K562 (cell line): Measurements from ENCODE around the gene KLHL29. TPM values are rescaled to one million over a fixed set of nuclear protein-coding genes. Genes with fewer than 3 reads are reported as not detected.

ENCODE experiments used
- CBX1 ChIP-seq: sonication (generic); IDR thresholded peaks from 2 replicates; pipeline ENCODE4 v1.6.1; 2016; ENCODE audit warnings: antibody characterized with exemption, low read depth, mild to moderate bottlenecking
- CTBP1 ChIP-seq: fragments of 450-650 bp; IDR thresholded peaks from 2 replicates; pipeline ENCODE4 v1.6.1; 2016; ENCODE audit warnings: borderline replicate concordance
- FOXK1 ChIP-seq: sonication (generic); formaldehyde crosslinking; IDR thresholded peaks from 2 replicates; pipeline ENCODE4 v1.8.0; 2022; ENCODE audit warnings: missing genetic modification reagents, mild to moderate bottlenecking, borderline replicate concordance
- GATAD2A ChIP-seq: fragments of 450-650 bp; IDR thresholded peaks from 2 replicates; pipeline ENCODE4 v1.6.1; 2017
- GTF2A2 ChIP-seq: IDR thresholded peaks from 2 replicates; pipeline ENCODE4 v1.6.1; 2016; ENCODE audit warnings: mild to moderate bottlenecking, missing genetic modification characterization, missing compliant biosample characterization
- LARP7 ChIP-seq: fragments of 450-650 bp; IDR thresholded peaks from 2 replicates; pipeline ENCODE4 v1.6.1; 2016
- MYBL2 ChIP-seq, 2 experiments: fragments of 450-650 bp in 1 of 2; sonication (generic) in 1 of 2; formaldehyde crosslinking in 1 of 2; IDR thresholded peaks; 2 replicates each; pipeline versions ENCODE4 v1.6.1 to v1.8.1; 2017 to 2022; ENCODE audit warnings: borderline replicate concordance in 1 of 2, inconsistent platforms in 1 of 2, low read depth in 1 of 2, mild to moderate bottlenecking in 1 of 2, missing genetic modification reagents in 1 of 2, moderate library complexity in 1 of 2
- MYC ChIP-seq, 2 experiments: fragments of 250-450 bp in 1 of 2; sonication (Bioruptor Pico) in 1 of 2; IDR thresholded peaks; 2 replicates each; pipeline versions ENCODE4 v1.5.1 to v1.6.1; 2012 to 2021; ENCODE audit warnings: low read depth in 2 of 2, borderline replicate concordance in 1 of 2, improper control_type of control experiment in 1 of 2, low read length in 1 of 2, mild to moderate bottlenecking in 1 of 2, moderate library complexity in 1 of 2
- OTX1 ChIP-seq: fragments of 450-650 bp; formaldehyde crosslinking; IDR thresholded peaks from 2 replicates; pipeline ENCODE4 v1.4.0; 2022; ENCODE audit warnings: mild to moderate bottlenecking
- POLR3A ChIP-seq: IDR thresholded peaks from 2 replicates; pipeline ENCODE4 v1.6.1; 2011; ENCODE audit warnings: borderline replicate concordance, mild to moderate bottlenecking, moderate library complexity; ENCODE audit not compliant: insufficient read length, insufficient read depth; ENCODE audit errors: extremely low read depth
- PRMT5 ChIP-seq: sonication (generic); formaldehyde crosslinking; IDR thresholded peaks from 2 replicates; pipeline ENCODE4 v1.5.0; 2020; ENCODE audit warnings: missing genetic modification reagents
- RCOR1 ChIP-seq, 2 experiments: IDR thresholded peaks; 2 replicates each; pipeline ENCODE4 v1.6.1; 2012; ENCODE audit warnings: low read depth in 2 of 2, low read length in 2 of 2, borderline replicate concordance in 1 of 2, improper control_type of control experiment in 1 of 2
- RFX1 ChIP-seq: fragments of 450-650 bp; IDR thresholded peaks from 2 replicates; pipeline ENCODE4 v1.6.1; 2016; ENCODE audit warnings: mild to moderate bottlenecking, moderate library complexity
- SIX5 ChIP-seq, 2 experiments: IDR thresholded peaks; 2 replicates each; pipeline ENCODE4 v1.6.1; 2011; ENCODE audit warnings: low read length in 2 of 2, borderline replicate concordance in 1 of 2, low read depth in 1 of 2, mild to moderate bottlenecking in 1 of 2, moderate library complexity in 1 of 2; ENCODE audit not compliant: insufficient read depth in 1 of 2
- SRSF7 ChIP-seq: fragments of 200-400 bp; formaldehyde crosslinking; optimal IDR thresholded peaks from 2 replicates; pipeline ENCODE3; 2017; ENCODE audit warnings: mild to moderate bottlenecking, low read depth, low read length
- XRCC3 ChIP-seq: fragments of 450-650 bp; IDR thresholded peaks from 2 replicates; pipeline ENCODE4 v1.6.1; 2017; ENCODE audit warnings: mild to moderate bottlenecking, moderate library complexity
- ZBTB33 ChIP-seq: sonication (generic); formaldehyde crosslinking; IDR thresholded peaks from 2 replicates; pipeline ENCODE4 v1.8.1; 2023; ENCODE audit warnings: mild to moderate bottlenecking, missing genetic modification reagents
- ZNF274 ChIP-seq: IDR thresholded peaks from 2 replicates; pipeline ENCODE4 v1.6.1; 2011; ENCODE audit warnings: low read depth, mild to moderate bottlenecking, low read length, moderate library complexity, borderline replicate concordance
- ZNF699 ChIP-seq: fragments of 250-450 bp; sonication (Bioruptor Pico); IDR thresholded peaks from 2 replicates; pipeline ENCODE4 v1.8.0; 2021; ENCODE audit warnings: mild to moderate bottlenecking, moderate library complexity; ENCODE audit not compliant: insufficient replicate concordance
- ZSCAN32 ChIP-seq: fragments of 450-650 bp; formaldehyde crosslinking; IDR thresholded peaks from 2 replicates; pipeline ENCODE4 v1.4.0; 2020; ENCODE audit warnings: mild to moderate bottlenecking, moderate library complexity
- polyA plus RNA-seq, 8 experiments: library from polyadenylated mRNA; depleted of rRNA in 4 of 8; stranded (reverse) in 5 of 8; unstranded in 3 of 8; fragments of >200 nt; fragmentation: Nextera tagmentation in 2 of 8; fragmentation: Illumina TruSeq in 1 of 8; extraction: Ambion mirVana in 2 of 8; extraction: Trizol in 1 of 8; gene quantifications; 2 replicates each; pipeline versions ENCODE4 v1.2.1 to v1.2.3, GENCODE V29; 2011 to 2014; ENCODE audit warnings: inconsistent platforms in 1 of 8, missing spikeins in 1 of 8
- total RNA-seq, 7 experiments: library from RNA; depleted of rRNA in 6 of 7; stranded (reverse); fragments of >200 nt in 6 of 7; fragmentation: Illumina TruSeq in 2 of 7; extraction: Trizol in 2 of 7; gene quantifications; 2 replicates each; pipeline versions ENCODE4 v1.2.1 to v1.2.3, GENCODE V29; 2011 to 2021; ENCODE audit warnings: low replicate concordance in 1 of 7
- TF ChIP-seq, protein P1 (sequence below), 2 experiments: fragments of 450-650 bp; IDR thresholded peaks; 2 replicates each; pipeline ENCODE4 v1.6.1; 2016
- TF ChIP-seq, protein P2 (sequence below), 2 experiments: fragments of 200-800 bp in 1 of 2; sonication (Bioruptor generic) in 1 of 2; sonication (generic) in 1 of 2; formaldehyde crosslinking in 1 of 2; IDR thresholded peaks in 1 of 2; conservative IDR thresholded peaks in 1 of 2; 2 replicates each; pipeline versions ENCODE4 v1.5.0 to v1.6.1; 2016 to 2020; ENCODE audit warnings: missing compliant biosample characterization in 1 of 2, missing genetic modification characterization in 1 of 2, missing genetic modification reagents in 1 of 2

KLHL29 gene
- total and polyA plus RNA-seq, 9 of the 15 experiments (the other 6 are each of a cell fraction or from before 2014, with no cell fraction given) = 0.03 to 0.31 (median 0.08) TPM; not detected in 1

- TF ChIP-seq, protein P1, sequence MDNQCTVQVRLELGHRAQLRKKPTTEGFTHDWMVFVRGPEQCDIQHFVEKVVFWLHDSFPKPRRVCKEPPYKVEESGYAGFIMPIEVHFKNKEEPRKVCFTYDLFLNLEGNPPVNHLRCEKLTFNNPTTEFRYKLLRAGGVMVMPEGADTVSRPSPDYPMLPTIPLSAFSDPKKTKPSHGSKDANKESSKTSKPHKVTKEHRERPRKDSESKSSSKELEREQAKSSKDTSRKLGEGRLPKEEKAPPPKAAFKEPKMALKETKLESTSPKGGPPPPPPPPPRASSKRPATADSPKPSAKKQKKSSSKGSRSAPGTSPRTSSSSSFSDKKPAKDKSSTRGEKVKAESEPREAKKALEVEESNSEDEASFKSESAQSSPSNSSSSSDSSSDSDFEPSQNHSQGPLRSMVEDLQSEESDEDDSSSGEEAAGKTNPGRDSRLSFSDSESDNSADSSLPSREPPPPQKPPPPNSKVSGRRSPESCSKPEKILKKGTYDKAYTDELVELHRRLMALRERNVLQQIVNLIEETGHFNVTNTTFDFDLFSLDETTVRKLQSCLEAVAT (IDR thresholded peaks at IDR 0.05) = no peak
- no peak for TF ChIP-seq MYBL2 (IDR thresholded peaks at IDR 0.05; ENCODE audit: low read depth)
- TF ChIP-seq MYBL2 (CRISPR knock-in tag; IDR thresholded peaks at IDR 0.05; ENCODE audit: borderline replicate concordance) = no peak
- TF ChIP-seq ZNF699 (CRISPR knock-in tag) = no peak
- TF ChIP-seq CTBP1 = peak; percentile 44; the same call in 1 of the 2 replicates
- TF ChIP-seq RCOR1 (IDR thresholded peaks at IDR 0.05; ENCODE audit: borderline replicate concordance in 1 of 2, low read depth in 2 of 2, low read length in 2 of 2) = peak in 1 of 2 experiments; percentile 26; a peak in 1 of 4 replicates
- TF ChIP-seq PRMT5 (CRISPR knock-in tag) = no peak
- TF ChIP-seq, protein P2, sequence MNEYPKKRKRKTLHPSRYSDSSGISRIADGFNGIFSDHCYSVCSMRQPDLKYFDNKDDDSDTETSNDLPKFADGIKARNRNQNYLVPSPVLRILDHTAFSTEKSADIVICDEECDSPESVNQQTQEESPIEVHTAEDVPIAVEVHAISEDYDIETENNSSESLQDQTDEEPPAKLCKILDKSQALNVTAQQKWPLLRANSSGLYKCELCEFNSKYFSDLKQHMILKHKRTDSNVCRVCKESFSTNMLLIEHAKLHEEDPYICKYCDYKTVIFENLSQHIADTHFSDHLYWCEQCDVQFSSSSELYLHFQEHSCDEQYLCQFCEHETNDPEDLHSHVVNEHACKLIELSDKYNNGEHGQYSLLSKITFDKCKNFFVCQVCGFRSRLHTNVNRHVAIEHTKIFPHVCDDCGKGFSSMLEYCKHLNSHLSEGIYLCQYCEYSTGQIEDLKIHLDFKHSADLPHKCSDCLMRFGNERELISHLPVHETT (CRISPR knock-in tag; conservative IDR thresholded peaks at IDR 0.05 in 1 of 2, IDR thresholded peaks at IDR 0.05 in 1 of 2) = no peak
- no peak for TF ChIP-seq SIX5 (IDR thresholded peaks at IDR 0.05; ENCODE audit: borderline replicate concordance in 1 of 2, insufficient read depth in 1 of 2, low read depth in 1 of 2, low read length in 2 of 2)
- no peak for TF ChIP-seq OTX1
- no peak for TF ChIP-seq GTF2A2 (tag)
- TF ChIP-seq ZBTB33 (CRISPR knock-in tag) = no peak
- TF ChIP-seq SRSF7 = no peak
- no peak for TF ChIP-seq XRCC3
- TF ChIP-seq LARP7 = no peak
- TF ChIP-seq ZSCAN32 (CRISPR knock-in tag) = no peak
- TF ChIP-seq CBX1 = no peak
- no peak for TF ChIP-seq FOXK1
- TF ChIP-seq RFX1 = peak; percentile 70
- no peak for TF ChIP-seq ZNF274
- no peak for TF ChIP-seq MYC (IDR thresholded peaks at IDR 0.05; ENCODE audit: low read depth, low read length)
- TF ChIP-seq MYC (CRISPR knock-in tag; IDR thresholded peaks at IDR 0.05; ENCODE audit: borderline replicate concordance, low read depth) = no peak
- TF ChIP-seq POLR3A = no peak
- no peak for TF ChIP-seq GATAD2A
Observed at GRCh38 chr2:23383100-23383499, 1.9 kb upstream of the KLHL29 start (continued).
